RWPE2 (cell line): ENCODE results near the gene PERCC1.

Experiments used
- ATAC-seq: fragments of 200-7000 bp; cut with Tn5 transposase; 3 replicates; pipeline ENCODE4 v1.9.1; 2021; ENCODE audit warnings: low read depth
- DNase-seq: peaks from one replicate; pipeline ENCODE4 v3.0.0-alpha.2; 2020; ENCODE audit warnings: low spot score
- H3K27ac ChIP-seq: fragments of 450-650 bp; 2 replicates; pipeline ENCODE4 v1.5.1; 2017; ENCODE audit warnings: mild to moderate bottlenecking; ENCODE audit not compliant: poor library complexity, severe bottlenecking
- H3K27me3 ChIP-seq: fragments of 250-450 bp; sonication (Bioruptor Pico); 2 replicates; pipeline ENCODE4 v1.5.1; 2021; ENCODE audit warnings: mild to moderate bottlenecking, moderate library complexity; ENCODE audit not compliant: insufficient read depth, poor library complexity, severe bottlenecking
- H3K36me3 ChIP-seq: fragments of 250-450 bp; sonication (Bioruptor Pico); 2 replicates; pipeline ENCODE4 v1.5.1; 2020; ENCODE audit warnings: low read depth, mild to moderate bottlenecking, moderate library complexity
- H3K4me1 ChIP-seq: fragments of 250-450 bp; sonication (Bioruptor Pico); 2 replicates; pipeline ENCODE4 v1.5.1; 2021; ENCODE audit warnings: mild to moderate bottlenecking, moderate library complexity; ENCODE audit not compliant: insufficient read depth, poor library complexity, severe bottlenecking
- H3K4me3 ChIP-seq: fragments of 250-450 bp; sonication (Bioruptor Pico); 2 replicates; pipeline ENCODE4 v1.5.1; 2021; ENCODE audit warnings: mild to moderate bottlenecking, moderate library complexity; ENCODE audit not compliant: severe bottlenecking
- H3K9me3 ChIP-seq: fragments of 250-450 bp; sonication (Bioruptor Pico); 2 replicates; pipeline ENCODE4 v1.5.1; 2021; ENCODE audit warnings: mild to moderate bottlenecking, moderate library complexity; ENCODE audit not compliant: severe bottlenecking
- CTCF ChIP-seq: fragments of 450-650 bp; IDR thresholded peaks from one replicate; pipeline ENCODE4 v1.5.1; 2017; ENCODE audit warnings: mild to moderate bottlenecking, moderate library complexity; ENCODE audit not compliant: poor library complexity, severe bottlenecking

Gene PERCC1

GRCh38 chr16:1416521-1416941, 14.3 kb upstream of the PERCC1 start:
- Histone ChIP-seq H3K27me3 (no peaks in the 10 kb centered on the region), H3K9me3 (no peaks in the 10 kb centered on the region), H3K36me3 (peaks cover 5% of the 10 kb centered on the region; the same call in 1 of the 2 replicates), H3K27ac (peak overlapping the region; percentile 55), H3K4me1 (peaks cover 4% of the 10 kb centered on the region), H3K4me3 (no peak overlapping the region)
- DNase-seq (no peak), ATAC-seq (no peak)
- no peak for TF ChIP-seq CTCF

- H3K9me3 ChIP-seq, result peaks cover 4% of the 10 kb centered on the region
- H3K36me3 ChIP-seq, result peaks cover 5% of the 10 kb centered on the region; the same call in 1 of the 2 replicates
- ATAC-seq, result peak; percentile 8; the same call in 2 of the 3 replicates
- no peak for TF ChIP-seq CTCF
- DNase-seq, result no peak
- peaks cover 4% of the 10 kb centered on the region for H3K4me1 ChIP-seq
- peak overlapping the region; percentile 96 for H3K4me3 ChIP-seq
- H3K27me3 ChIP-seq, result no peaks in the 10 kb centered on the region
- H3K27ac ChIP-seq, result peak overlapping the region; percentile 54
Measured at GRCh38 chr16:1420111-1420539, 10.8 kb upstream of the PERCC1 start.

GRCh38 chr16:1422076-1422475, 8.8 kb upstream of the PERCC1 start:
- H3K4me1 ChIP-seq, result peaks cover 4% of the 10 kb centered on the region
- peaks cover 4% of the 10 kb centered on the region for H3K9me3 ChIP-seq
- no peak for ATAC-seq
- no peak for TF ChIP-seq CTCF
- H3K36me3 ChIP-seq, result peaks cover 5% of the 10 kb centered on the region; the same call in 1 of the 2 replicates
- no peaks in the 10 kb centered on the region for H3K27me3 ChIP-seq
- H3K4me3 ChIP-seq, result no peak overlapping the region
- H3K27ac ChIP-seq, result no peak overlapping the region
- DNase-seq, result no peak

GRCh38 chr16:1424028-1424427, 6.8 kb upstream of the PERCC1 start:
- H3K36me3 ChIP-seq, result peaks cover 5% of the 10 kb centered on the region; the same call in 1 of the 2 replicates
- peaks cover 4% of the 10 kb centered on the region for H3K9me3 ChIP-seq
- no peak for ATAC-seq

More at GRCh38 chr16:1424028-1424427, 6.8 kb upstream of the PERCC1 start:
- Histone ChIP-seq H3K27me3 (no peaks in the 10 kb centered on the region), H3K27ac (no peak overlapping the region), H3K4me1 (peaks cover 4% of the 10 kb centered on the region), H3K4me3 (no peak overlapping the region)
- DNase-seq, result no peak
- TF ChIP-seq CTCF, result no peak
